ENCODE data around the gene GP1BB. TPM values are rescaled to one million over a fixed set of nuclear protein-coding genes. Genes with fewer than 3 reads are reported as not detected.

GP1BB gene
- polyA plus RNA-seq, 1 of the 3 experiments (the other 2 are of a cell fraction): 1.5 TPM

DNA sequence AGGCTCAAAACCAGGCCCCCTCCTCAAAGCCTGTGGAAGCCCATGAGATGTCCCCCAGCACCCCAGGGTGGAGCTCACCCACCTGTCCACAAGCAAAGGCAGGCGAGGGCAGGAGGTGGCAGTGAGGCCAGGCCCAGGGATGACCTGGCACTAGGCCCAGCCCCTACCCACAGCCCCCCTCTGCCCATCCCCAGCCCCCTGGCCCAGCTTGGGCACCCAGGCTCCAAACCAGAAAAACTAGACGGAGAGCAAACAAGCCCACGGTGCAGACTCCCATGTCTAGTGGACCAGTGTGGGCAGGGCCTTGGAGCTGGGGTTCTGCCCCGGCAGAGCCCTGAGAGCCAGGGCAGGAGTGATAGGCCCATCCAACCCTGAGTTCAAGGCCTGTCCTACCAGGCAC, 20.3 kb downstream of the GP1BB start:
- H3K4me1 ChIP-seq (ENCODE audit: control insufficient read depth in 1 of 2, insufficient read depth in 2 of 2, low read depth in 1 of 2, low read length in 1 of 2): peaks cover 0 to 10% of the 10 kb centered on the region in 2 experiments; a peak in 1 of 4 replicates
- H3K36me3 ChIP-seq (replicated peaks in 1 of 2; ENCODE audit: control insufficient read depth in 1 of 2, insufficient read depth in 2 of 2, low read length in 1 of 2): no peaks in the 10 kb centered on the region
- CTCF ChIA-PET: interaction anchor here (5.1 kb wide), 1 partner anchor 13 kb away, joined by 49 read pairs; no protein-coding TSS in a partner anchor
- H3K27me3 ChIP-seq (ENCODE audit: insufficient read depth): no peaks in the 10 kb centered on the region
- TF ChIP-seq RXRA (IDR thresholded peaks at IDR 0.05; ENCODE audit: borderline replicate concordance, low read depth) (no peak), MEF2A (IDR thresholded peaks at IDR 0.05; ENCODE audit: borderline replicate concordance, low read depth) (no peak), TEAD4 (IDR thresholded peaks at IDR 0.05; ENCODE audit: borderline replicate concordance, insufficient read depth) (no peak), RFX5 (IDR thresholded peaks at IDR 0.05; ENCODE audit: low read length) (no peak), FOXM1 (IDR thresholded peaks at IDR 0.05; ENCODE audit: low read depth) (no peak), MXI1 (IDR thresholded peaks at IDR 0.05; ENCODE audit: low read depth, low read length) (no peak), FOXJ3 (CRISPR knock-in tag; IDR thresholded peaks at IDR 0.05) (no peak), RAD21 (IDR thresholded peaks at IDR 0.05; ENCODE audit: low read length) (no peak), TAF1 (IDR thresholded peaks at IDR 0.05; ENCODE audit: borderline replicate concordance, low read depth, low read length) (no peak), FOSL2 (IDR thresholded peaks at IDR 0.05; ENCODE audit: borderline replicate concordance, low read depth) (no peak), EZH2phosphoT487 (IDR thresholded peaks at IDR 0.05; ENCODE audit: borderline replicate concordance, low read depth) (no peak), SMC3 (IDR thresholded peaks at IDR 0.05; ENCODE audit: low read depth, low read length) (no peak), GABPA (IDR thresholded peaks at IDR 0.05; ENCODE audit: low read depth) (no peak), NRF1 (IDR thresholded peaks at IDR 0.05; ENCODE audit: low read depth, low read length) (no peak)
- TF ChIP-seq, protein P1, sequence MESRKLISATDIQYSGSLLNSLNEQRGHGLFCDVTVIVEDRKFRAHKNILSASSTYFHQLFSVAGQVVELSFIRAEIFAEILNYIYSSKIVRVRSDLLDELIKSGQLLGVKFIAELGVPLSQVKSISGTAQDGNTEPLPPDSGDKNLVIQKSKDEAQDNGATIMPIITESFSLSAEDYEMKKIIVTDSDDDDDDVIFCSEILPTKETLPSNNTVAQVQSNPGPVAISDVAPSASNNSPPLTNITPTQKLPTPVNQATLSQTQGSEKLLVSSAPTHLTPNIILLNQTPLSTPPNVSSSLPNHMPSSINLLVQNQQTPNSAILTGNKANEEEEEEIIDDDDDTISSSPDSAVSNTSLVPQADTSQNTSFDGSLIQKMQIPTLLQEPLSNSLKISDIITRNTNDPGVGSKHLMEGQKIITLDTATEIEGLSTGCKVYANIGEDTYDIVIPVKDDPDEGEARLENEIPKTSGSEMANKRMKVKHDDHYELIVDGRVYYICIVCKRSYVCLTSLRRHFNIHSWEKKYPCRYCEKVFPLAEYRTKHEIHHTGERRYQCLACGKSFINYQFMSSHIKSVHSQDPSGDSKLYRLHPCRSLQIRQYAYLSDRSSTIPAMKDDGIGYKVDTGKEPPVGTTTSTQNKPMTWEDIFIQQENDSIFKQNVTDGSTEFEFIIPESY (IDR thresholded peaks at IDR 0.05; ENCODE audit: borderline replicate concordance, low read depth): no peak
- TF ChIP-seq, protein P2, sequence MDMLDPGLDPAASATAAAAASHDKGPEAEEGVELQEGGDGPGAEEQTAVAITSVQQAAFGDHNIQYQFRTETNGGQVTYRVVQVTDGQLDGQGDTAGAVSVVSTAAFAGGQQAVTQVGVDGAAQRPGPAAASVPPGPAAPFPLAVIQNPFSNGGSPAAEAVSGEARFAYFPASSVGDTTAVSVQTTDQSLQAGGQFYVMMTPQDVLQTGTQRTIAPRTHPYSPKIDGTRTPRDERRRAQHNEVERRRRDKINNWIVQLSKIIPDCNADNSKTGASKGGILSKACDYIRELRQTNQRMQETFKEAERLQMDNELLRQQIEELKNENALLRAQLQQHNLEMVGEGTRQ (IDR thresholded peaks at IDR 0.05; ENCODE audit: borderline replicate concordance, low read depth, low read length): no peak
- TF ChIP-seq, protein P3, sequence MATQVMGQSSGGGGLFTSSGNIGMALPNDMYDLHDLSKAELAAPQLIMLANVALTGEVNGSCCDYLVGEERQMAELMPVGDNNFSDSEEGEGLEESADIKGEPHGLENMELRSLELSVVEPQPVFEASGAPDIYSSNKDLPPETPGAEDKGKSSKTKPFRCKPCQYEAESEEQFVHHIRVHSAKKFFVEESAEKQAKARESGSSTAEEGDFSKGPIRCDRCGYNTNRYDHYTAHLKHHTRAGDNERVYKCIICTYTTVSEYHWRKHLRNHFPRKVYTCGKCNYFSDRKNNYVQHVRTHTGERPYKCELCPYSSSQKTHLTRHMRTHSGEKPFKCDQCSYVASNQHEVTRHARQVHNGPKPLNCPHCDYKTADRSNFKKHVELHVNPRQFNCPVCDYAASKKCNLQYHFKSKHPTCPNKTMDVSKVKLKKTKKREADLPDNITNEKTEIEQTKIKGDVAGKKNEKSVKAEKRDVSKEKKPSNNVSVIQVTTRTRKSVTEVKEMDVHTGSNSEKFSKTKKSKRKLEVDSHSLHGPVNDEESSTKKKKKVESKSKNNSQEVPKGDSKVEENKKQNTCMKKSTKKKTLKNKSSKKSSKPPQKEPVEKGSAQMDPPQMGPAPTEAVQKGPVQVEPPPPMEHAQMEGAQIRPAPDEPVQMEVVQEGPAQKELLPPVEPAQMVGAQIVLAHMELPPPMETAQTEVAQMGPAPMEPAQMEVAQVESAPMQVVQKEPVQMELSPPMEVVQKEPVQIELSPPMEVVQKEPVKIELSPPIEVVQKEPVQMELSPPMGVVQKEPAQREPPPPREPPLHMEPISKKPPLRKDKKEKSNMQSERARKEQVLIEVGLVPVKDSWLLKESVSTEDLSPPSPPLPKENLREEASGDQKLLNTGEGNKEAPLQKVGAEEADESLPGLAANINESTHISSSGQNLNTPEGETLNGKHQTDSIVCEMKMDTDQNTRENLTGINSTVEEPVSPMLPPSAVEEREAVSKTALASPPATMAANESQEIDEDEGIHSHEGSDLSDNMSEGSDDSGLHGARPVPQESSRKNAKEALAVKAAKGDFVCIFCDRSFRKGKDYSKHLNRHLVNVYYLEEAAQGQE (IDR thresholded peaks at IDR 0.05; ENCODE audit: low read depth, low read length): no peak
- TF ChIP-seq, protein P4, sequence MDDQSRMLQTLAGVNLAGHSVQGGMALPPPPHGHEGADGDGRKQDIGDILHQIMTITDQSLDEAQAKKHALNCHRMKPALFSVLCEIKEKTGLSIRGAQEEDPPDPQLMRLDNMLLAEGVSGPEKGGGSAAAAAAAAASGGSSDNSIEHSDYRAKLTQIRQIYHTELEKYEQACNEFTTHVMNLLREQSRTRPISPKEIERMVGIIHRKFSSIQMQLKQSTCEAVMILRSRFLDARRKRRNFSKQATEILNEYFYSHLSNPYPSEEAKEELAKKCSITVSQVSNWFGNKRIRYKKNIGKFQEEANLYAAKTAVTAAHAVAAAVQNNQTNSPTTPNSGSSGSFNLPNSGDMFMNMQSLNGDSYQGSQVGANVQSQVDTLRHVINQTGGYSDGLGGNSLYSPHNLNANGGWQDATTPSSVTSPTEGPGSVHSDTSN (IDR thresholded peaks at IDR 0.05): no peak
- H4K20me1 ChIP-seq (ENCODE audit: insufficient read depth): no peaks in the 10 kb centered on the region
- H3K27ac ChIP-seq (ENCODE audit: low read depth in 2 of 2, low read length in 1 of 2): no peak overlapping the region
- no peaks in the 10 kb centered on the region for H3F3A ChIP-seq (replicated peaks; ENCODE audit: insufficient read depth)
- H3K9me3 ChIP-seq: no peaks in the 10 kb centered on the region
- no peaks in the 10 kb centered on the region for H3K79me2 ChIP-seq (ENCODE audit: insufficient read depth)
- H3K4me3 ChIP-seq (ENCODE audit: low read depth in 2 of 2, low read length in 1 of 2): no peak overlapping the region
- no peak overlapping the region for H2AFZ ChIP-seq (ENCODE audit: low read depth)
- H3K9me2 ChIP-seq: no peaks in the 10 kb centered on the region
- no peak for DNase-seq
- no peak overlapping the region for H3K4me2 ChIP-seq
- POLR2A ChIA-PET: no interaction called here
- WGBS (ENCODE audit: low lambda C conversion rate): no CpG with 5 or more reads among the region's 4 CpGs
- no peak overlapping the region for H3K9ac ChIP-seq

Data from SK-N-SH (cell line).